Stimulated activated CD8-positive, alpha-beta memory T cell treated with anti-CD3 and anti-CD28 coated beads, Interleukin-15, amount 100 ng/mL, for 4 hours (primary cell): ENCODE measurements around the gene TRAF5.
"Not testable (repeated sequence)": the region's sequence is repeated elsewhere in the genome, so short reads cannot be mapped to it uniquely, and the experiment has no call there.

Experiments
- DNase-seq, 2 donors: peaks; one replicate each; pipeline ENCODE4 v3.0.0-alpha.2; 2020; ENCODE audit warnings: low read depth in 2 of 2

The TRAF5 gene, protein sequence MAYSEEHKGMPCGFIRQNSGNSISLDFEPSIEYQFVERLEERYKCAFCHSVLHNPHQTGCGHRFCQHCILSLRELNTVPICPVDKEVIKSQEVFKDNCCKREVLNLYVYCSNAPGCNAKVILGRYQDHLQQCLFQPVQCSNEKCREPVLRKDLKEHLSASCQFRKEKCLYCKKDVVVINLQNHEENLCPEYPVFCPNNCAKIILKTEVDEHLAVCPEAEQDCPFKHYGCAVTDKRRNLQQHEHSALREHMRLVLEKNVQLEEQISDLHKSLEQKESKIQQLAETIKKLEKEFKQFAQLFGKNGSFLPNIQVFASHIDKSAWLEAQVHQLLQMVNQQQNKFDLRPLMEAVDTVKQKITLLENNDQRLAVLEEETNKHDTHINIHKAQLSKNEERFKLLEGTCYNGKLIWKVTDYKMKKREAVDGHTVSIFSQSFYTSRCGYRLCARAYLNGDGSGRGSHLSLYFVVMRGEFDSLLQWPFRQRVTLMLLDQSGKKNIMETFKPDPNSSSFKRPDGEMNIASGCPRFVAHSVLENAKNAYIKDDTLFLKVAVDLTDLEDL

DNA sequence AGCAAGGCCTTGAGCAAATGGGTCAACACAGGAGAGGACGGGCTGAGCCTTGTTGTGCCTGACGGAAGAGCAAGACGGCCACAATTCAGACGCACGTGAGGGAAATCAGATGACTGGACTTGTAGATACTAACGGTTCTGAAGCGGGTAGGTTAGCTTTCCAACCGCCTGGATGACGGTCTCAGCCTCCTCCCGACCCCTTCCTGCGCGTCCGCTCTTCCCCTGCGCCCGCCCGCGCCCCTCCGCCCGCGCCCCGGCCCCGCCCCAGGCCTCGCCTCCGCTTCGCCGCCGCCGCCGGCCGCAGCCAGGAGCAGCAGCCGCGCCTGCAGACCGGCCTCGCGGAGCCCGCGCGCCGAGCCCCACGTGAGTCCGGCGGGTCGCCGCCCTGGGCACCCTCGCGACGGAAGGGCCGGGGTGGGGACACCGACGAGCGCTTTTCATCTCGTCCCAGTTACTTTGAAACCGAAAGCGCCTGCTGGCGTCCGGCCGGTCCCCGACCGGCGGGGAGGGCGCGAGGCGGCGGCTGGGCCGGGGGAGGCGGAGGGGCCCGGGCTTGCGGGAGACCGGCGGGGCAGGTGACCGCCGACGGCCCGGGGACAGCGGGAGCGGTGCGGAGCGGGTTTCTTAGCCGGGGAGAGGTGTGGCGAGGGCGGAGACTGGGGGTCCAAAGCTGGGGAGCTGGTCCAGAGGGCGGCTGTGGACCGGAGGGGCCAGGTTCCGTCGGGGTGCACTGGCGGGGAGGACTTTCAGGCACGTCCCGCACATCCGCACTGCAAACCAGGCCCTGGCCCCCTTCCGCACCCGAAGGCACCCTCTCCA, at the start of gene TRAF5:
TRAF5 (plus strand) TSS at position 306 of the 818 bp plus-strand sequence. CDS start 26,407 bp downstream, outside the sequence.
- DNase-seq = peak in 1 of 2 donors; percentile 48

DNA sequence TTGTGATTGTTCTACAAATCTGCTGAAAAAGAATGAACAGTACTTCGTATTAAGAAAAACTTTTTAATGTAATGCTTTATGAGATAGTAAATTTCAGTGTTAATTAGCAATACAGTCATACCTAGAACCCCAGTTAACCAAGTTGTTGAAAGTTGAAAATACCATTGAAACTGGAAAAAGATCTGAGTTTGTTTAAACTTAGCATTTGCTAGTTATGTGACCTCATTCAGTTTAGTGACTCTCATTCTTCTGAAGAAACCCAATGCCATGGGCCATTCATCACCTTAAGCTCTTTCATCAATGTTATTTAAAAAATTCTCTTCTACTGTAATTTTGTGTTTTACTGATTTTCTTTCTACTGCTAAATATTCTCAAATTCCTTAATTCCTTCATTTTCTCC, 47.3 kb upstream of the TRAF5 start:
- no peak for DNase-seq

DNA sequence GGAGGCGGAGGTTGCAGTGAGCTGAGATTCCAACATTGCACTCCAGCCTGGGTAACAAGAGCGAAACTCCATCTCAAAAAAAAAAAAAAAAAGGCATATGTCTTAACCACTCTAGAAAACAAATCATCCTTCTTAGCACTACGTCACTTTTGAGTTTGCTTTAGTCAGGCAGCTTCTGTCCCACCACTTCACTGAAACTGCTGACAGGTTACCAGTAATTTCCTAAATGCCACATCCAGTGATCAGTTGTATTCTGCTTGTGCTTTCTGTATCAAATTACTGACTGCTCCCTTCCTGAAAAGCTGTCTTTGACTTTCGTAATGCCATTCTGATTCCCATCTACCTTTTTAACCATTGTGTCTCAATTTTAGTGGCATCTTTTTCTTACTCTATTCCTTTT, 45.7 kb upstream of the TRAF5 start:
- DNase-seq = no peak

DNA sequence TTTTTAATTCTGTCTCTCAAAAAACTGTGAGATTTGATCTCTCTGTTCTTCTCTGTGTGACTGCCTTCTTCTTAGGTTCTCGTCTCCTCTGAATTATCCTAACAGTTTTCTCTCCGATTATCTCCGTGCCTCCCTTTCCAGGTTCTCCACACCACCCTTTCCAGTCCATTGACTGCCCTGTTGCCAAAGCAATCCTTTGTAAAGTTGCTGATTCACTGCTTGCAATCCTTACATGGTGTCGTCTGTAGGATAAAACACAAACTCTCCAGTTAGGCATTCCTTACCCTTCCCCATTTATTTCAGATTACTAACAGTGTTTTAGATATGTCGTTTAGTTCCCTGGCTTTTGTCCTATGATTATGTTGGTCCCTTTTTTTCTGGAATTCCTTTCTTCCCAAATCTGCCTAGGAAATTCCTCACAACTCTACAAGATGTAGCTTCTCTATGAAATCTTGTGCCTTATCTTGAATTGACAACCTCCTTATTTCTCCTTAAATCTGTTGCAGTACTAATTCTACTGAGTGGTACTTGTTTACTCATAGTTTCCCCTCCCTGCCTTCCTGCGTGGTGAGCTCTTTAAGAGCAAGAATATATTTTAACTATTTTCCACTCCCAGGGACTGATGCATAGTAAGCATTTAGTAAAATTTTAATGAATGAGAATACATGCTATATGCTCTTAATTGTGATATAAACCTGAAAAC, 45.2 kb upstream of the TRAF5 start:
- DNase-seq = no peak

DNA sequence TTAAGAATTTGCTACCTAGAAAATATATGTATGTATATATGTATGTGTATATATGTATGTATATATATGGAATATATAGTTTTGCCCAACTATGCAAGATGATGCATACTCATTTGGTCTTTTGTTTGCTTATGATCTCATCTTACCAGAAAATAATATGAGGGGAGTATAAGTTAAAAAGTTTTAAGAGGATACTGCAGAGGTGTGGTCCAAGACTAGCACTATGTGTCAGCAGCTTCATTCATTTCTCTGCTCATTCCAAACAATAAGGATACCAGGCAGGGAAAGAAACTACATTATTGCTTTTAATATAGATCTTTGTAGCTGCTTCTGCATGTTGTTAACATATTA, 44.6 kb upstream of the TRAF5 start:
- no peak for DNase-seq

DNA sequence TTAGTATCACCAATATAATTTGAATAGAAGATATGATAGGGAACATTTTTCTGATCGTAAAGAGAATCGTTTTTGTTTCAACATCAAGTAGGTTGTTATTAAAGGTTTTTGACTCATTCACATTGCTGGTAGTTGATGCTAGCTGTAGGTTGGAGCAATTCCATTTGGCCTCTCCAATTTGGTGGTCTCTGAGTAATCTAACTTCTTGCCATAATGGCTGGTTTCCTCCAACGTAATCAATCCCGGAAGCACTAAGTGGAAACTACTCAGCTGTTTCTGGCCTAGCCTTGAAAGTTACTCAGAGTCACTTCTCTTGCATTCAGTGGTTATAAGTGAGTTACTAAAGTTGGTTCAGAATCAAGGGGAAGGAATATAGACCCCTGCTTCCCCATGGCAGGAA, 41.4 kb upstream of the TRAF5 start:
- no peak for DNase-seq

DNA sequence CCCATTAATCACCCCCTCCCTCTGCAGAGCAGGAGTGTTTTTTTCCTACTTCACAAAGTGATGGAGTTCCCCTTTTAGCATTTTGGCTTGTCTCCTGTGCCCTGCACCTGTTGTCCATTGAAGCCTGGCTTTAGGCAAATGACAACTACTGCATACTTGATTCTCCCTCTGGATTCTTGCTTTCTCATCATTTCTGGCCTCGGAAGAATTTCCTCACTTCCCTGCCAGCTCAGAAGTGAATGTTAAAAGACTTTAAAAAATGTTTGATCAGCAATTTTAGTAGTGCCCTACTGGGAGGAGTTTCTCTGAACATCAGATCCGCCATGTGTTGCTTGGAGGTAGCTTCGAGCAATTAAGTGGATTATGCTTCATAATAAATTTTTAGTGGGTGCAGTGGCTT, 39.4 kb upstream of the TRAF5 start:
- DNase-seq = no peak

DNA sequence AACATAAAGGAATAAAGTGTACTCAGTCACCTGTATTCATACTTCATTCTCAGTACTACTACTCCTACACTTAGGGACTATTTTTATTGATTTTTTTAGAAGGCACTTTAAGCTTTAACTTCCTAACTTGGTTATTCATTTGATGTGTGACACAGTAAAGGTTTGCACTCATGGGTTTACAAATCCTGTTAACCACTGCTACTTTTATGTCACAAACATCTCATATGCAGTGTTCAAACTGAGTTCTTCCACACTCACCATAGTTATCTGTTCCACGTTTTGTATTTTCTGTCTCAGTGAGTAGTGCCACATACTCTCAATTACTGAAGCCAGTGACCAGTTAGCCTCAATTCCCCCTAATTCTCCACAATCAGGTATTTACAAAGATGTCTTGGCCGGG, 34.2 kb upstream of the TRAF5 start:
- DNase-seq = no peak

DNA sequence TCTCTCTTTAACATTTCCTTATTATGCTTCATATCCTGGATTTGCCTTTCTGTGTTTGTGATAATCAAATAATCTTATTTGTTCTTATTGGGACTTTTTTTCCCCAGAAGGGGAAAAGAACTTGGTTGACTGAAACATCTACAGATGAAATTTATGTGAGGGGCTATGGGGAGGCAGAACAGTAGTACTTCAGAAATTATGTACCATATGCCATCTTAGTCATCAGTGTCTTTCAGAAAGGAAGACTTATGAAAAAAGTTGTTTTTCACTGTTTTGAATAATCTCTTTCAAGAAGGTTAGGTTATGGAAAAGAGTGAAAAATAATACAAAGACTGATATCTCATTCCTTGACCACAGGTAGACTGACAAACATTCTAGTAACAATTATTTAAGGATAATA, 30.2 kb upstream of the TRAF5 start:
- DNase-seq = no peak

DNA sequence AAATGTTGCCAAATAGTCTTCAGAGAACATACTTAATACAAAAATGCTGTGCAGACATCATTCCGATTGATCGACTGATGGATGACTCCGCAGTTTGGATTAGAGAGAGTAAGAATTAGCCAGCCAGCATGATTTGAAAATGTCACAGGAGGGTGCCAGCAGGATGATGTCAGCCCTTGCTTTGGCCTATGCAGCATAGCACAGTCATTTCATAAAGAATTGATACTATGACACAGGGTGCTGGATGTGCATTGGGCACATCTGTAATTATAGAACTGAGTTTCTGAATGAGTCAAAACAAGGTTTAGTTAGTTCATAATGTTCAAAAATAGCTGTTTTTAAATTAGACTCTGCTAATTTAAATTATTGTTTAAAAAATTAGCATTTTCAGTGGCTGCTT, 21.6 kb upstream of the TRAF5 start:
- no peak for DNase-seq

DNA sequence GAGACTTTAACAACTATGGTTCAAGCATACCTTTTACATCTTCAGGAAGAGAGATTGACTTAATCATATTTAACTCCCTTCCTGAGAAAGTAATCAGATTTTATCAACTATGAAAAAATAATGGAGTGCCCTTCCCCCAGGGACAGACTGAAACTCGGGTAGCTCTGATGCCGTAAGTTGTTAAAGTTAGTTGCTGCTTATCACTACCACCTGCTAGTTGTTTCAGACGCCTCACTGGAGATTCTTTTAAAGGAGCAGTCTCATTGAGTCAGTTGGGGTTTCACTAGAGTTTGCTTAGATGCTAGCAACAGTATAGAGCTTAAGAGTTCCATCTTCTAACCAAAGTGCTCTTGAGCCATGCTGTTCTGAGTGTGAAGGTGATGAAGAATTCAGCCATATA, 17.0 kb upstream of the TRAF5 start:
- DNase-seq = no peak

DNA sequence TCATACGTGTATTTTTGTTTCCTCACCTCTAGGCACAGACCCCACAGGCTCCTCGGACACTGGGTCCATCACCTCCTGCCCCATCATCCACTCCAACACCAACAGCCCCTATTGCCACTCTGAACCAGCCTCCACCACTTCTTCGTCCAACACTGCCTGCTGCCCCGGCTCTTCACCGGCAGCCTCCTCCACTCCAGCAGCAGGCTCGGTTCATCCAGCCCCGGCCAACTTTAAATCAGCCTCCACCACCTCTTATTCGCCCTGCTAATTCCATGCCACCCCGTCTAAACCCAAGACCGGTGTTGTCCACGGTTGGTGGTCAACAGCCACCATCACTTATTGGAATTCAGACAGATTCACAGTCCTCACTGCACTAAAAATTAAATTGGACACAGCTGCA, 13.2 kb upstream of the TRAF5 start:
- DNase-seq = no peak

DNA sequence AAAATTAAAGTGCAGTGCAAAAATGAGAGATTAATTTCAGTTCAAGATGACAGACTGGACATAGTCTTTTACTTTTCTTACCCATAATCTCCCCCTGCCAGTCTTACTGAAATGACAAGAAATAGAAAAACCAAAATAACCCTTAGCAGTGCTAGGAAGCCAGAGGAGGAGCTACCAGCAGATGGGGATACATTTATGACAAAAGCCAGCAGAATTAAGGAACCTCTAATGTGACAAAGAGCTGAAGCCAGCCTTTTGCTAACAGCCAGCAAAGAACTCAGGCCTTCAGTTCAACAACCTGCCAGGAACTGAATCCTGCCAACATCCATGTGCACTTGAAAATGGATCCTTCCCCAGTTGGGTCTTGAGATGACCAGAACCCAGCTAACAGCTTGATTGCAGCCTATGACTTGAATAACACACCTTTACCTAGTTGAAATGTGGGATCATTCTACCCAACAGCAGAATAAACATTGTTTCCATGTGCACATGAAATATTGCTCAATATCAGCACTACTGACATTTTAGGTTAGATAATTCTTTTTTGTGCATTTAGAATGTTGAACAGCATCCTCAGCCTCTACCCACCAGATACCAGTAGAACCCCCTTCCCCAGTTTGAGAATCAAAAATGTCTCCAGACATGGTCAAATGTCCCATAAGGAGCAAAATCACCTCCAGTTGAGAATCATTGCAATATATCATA, 7.9 kb upstream of the TRAF5 start:
- DNase-seq = no peak

DNA sequence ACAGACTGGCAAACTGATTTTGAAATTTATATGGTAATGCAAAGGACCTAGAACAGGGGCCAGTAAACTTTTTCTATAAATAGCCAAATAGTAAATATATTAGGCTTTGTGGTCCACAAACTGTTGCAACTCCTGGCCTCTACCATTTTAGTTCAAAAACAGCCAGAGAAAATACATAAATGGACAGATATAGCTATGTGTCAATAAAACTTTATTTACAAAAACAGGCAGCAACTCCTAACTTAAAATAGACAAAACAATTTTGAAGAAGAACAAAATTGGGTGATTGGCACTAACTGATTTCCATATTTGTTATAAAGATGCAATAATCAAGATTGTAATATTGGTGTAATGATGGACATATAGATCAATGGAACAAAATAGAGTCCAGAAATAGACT, 6.7 kb upstream of the TRAF5 start:
- DNase-seq = no peak

DNA sequence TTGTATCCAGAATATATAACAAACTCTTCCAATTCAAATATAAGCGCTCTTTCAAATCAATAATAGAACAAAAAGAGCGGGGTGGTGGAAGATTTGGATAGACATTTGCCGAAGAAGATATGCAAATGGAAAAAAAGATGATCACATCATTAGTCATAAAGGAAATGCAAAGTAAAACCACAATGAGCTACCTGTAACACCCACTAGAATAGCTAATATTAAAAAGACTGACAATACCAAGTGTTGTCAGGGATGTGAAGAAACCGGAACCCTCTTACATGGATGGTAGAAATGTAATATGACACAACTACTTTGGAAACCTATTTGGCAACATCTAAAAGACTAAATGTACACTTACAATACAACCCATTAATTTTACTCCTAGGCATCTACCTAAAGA, 5.7 kb upstream of the TRAF5 start:
- no peak for DNase-seq

DNA sequence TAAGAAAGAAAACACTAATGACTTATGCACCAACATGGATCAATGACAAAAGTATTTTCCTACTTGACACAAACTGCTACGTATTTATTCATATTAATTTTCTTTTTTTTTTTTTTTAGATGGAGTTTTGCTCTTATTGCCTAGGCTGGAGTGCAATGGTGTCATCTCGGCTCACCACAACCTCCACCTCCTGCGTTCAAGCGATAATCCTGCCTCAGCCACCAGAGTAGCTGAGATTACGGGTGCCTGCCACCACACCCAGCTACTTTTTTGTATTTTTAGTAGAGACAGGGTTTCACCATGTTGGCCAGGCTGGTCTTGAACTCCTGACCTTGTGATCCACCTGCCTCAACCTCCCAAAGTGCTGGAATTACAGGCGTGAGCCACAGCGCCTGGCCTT, 5.0 kb upstream of the TRAF5 start:
- not testable (repeated sequence) for DNase-seq

DNA sequence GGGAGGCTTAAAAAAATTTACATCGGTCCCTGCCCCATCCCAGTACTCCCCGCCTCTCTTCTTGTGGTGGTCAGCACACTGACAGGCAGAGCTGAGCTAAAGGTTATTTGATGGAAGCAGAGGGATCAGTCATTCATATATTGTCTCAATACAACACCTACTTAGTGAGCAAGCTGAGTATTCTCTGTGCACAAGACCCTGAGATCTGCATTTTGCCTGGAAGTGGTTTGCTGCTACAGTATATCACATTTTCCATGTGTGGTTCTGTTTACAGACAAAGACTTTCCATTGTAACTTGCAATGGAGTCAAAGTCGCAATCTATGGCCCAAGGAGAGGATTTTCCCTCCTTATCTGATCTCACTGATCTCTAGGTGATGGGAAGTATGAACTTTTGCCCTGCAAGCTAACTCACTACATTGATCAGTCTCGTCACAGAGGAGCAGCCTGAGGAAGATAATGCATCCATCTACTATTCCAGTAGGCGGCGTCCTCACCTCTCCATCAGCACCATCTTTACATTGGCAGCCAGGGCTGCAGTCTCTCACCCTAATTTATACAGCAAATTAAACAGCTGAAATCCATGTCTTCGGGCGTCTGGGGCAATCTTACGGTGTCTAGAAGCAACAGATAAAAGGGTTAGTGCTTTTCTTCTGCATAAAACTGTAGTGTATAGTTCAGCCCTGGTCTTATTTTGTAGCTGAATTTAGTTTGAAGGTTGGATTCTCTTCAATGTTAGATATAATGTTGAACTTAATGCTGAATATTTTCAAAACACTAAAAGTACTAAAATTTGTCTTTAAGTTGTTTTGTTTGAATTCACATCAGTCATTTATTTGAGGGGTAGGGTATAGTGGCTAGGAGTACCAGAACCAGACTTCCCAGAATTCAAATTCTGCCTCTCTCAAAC, 3.2 kb upstream of the TRAF5 start:
- peak; percentile 31 to 60 for DNase-seq

DNA sequence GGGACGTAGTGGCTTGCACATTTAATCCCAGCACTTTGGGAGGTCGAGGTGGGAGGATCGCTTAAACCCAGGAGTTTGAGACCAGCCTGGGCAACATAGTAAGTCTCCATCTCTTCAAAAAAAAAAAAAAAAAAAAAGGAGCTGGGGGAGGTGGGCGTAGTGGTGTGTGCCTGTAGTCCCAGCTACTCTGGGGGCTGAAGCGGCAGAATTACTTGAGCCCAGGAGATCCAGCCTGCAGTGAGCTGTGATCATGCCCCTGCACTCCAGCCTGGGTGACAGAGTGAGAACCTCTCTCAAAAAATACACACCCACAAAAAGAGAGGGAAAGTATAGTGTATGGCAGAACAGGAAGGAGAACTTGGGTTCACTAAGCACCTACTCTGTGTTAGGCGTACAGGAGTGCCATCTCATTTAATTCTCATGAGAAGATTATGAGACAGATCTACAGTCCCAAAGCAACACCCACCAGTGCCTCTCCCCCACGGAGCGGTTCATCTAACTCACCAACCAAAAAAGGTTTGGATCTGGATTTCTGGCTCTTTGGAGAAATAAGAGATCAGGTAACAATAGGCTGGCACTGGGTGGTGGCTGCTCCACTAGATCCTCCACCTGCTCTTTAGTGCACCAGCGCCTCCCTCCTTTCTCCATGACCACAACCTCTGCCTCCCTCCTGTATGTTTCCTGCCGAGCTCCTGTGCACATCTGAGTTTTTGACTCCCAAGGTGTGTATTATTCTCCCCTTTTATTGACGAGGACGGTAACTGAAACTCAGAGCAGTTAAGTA, 1.4 kb upstream of the TRAF5 start:
- no peak for DNase-seq

DNA sequence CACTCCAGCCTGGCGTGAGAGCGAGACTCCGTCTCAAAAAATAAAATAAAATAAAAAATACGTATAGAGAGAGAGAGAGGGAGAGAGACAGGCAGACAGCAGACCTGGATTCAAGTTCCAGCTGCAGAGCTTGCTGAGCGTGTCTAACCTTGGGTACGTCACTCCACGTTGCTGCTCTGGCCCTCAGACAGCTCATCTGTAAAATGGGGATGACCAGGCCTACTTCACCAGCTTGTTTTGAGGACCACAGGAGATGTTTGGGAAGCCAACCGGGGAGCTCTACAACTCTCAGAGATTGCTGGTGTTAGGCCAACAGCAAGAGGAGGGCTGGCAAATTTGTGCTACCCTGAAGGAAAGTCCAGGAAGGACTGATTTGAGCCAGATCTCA, 499 bp upstream of the TRAF5 start:
- DNase-seq = no peak
